ENCODE measurements around the gene RIPOR3. TPM values are rescaled to one million over a fixed set of nuclear protein-coding genes. Genes with fewer than 3 reads are reported as not detected.

RIPOR3 gene
- total and polyA plus RNA-seq, 9 of the 15 experiments (the other 6 are each of a cell fraction or from before 2014, with no cell fraction given) = 3.3 to 62.7 (median 21.4) TPM

- intact Hi-C loops (cut with micrococcal nuclease) = no loop called here
- DNase-seq (ENCODE audit: extremely low read depth in 1 of 4, low spot score in 3 of 4) (no peak), FAIRE-seq (no peak), ATAC-seq (no peak)
- H4K20me1 ChIP-seq (replicated peaks; ENCODE audit: control insufficient read depth, insufficient read depth, low read length) = no peaks in the 10 kb centered on the region
- H3K9me3 ChIP-seq (replicated peaks; ENCODE audit: control insufficient read depth, insufficient read depth, low read depth, low read length) = no peaks in the 10 kb centered on the region
- CTCF ChIA-PET (ENCODE audit: low intra/inter-chr PET ratio) = no interaction called here
- H3K4me3 ChIP-seq = no peak overlapping the region
- no peak overlapping the region for H3K9ac ChIP-seq (ENCODE audit: insufficient read depth in 1 of 2, low read depth in 2 of 2, low read length in 2 of 2)
- H3K4me1 ChIP-seq (replicated peaks in 1 of 2; ENCODE audit: control insufficient read depth in 2 of 2, insufficient read depth in 2 of 2, low read length in 2 of 2) = peaks cover 4 to 6% of the 10 kb centered on the region in 2 experiments
- no peaks in the 10 kb centered on the region for H3K9me1 ChIP-seq (ENCODE audit: control insufficient read depth, insufficient read depth, low read length)
- 90% methylated on average over 2 of the region's 2 CpGs for WGBS (ENCODE audit: insufficient coverage, low coverage, missing lambda C conversion rate)
- H3K27me3 ChIP-seq (ENCODE audit: control insufficient read depth in 2 of 2, insufficient read depth in 2 of 2, low read length in 2 of 2) = no peaks in the 10 kb centered on the region
- H3K27ac ChIP-seq (ENCODE audit: extremely low read depth, low read depth, low read length) = no peak overlapping the region
- BruUV-seq (replicated peaks) = no TSS peak
- H3K36me3 ChIP-seq (ENCODE audit: control insufficient read depth, insufficient read depth, low read length) = peaks cover 85% of the 10 kb centered on the region
- POLR2A ChIA-PET = interaction anchor here (1.3 kb wide), 1 partner anchor 29 kb away, joined by 3 read pairs; no protein-coding TSS in a partner anchor
- H3K4me2 ChIP-seq (ENCODE audit: insufficient read depth, low read length) = no peak overlapping the region
- no peak overlapping the region for H2AFZ ChIP-seq (ENCODE audit: low read depth, low read length)
- peaks cover 24% of the 10 kb centered on the region for H3K79me2 ChIP-seq (ENCODE audit: control insufficient read depth, insufficient read depth, low read length)
- in situ Hi-C loops (cut with MboI) = no loop called here
- TF ChIP-seq ZNF778 (CRISPR knock-in tag; IDR thresholded peaks at IDR 0.05) (no peak), ZNF589 (CRISPR knock-in tag; IDR thresholded peaks at IDR 0.05; ENCODE audit: low read depth) (no peak), CBFA2T2 (conservative IDR thresholded peaks at IDR 0.05) (no peak), ZBTB26 (CRISPR knock-in tag; IDR thresholded peaks at IDR 0.05) (no peak), POLR3A (IDR thresholded peaks at IDR 0.05; ENCODE audit: borderline replicate concordance, extremely low read depth, insufficient read depth, insufficient read length) (no peak), RBBP5 (IDR thresholded peaks at IDR 0.05; ENCODE audit: borderline replicate concordance, insufficient read depth, low read length, poor library complexity, severe bottlenecking) (no peak), ZSCAN32 (CRISPR knock-in tag; IDR thresholded peaks at IDR 0.05) (no peak), E2F6 (IDR thresholded peaks at IDR 0.05; ENCODE audit: borderline replicate concordance in 1 of 2, extremely low read depth in 1 of 2, insufficient read depth in 1 of 2, insufficient read length in 1 of 2, low read depth in 1 of 2, low read length in 1 of 2, poor library complexity in 1 of 2, severe bottlenecking in 1 of 2) (no peak), CGGBP1 (CRISPR knock-in tag; IDR thresholded peaks at IDR 0.05) (no peak), CUX1 (CRISPR knock-in tag; IDR thresholded peaks at IDR 0.05) (no peak), FOXP1 (CRISPR knock-in tag; IDR thresholded peaks at IDR 0.05) (no peak)
These were observed 126.0 kb downstream of the RIPOR3 start for GRCh38 chr20:50565383-50565782.

All from K562 (cell line).